Effector CD8-positive, alpha-beta T cell (primary cell): ENCODE data around the gene WDR93.
A peak's percentile ranks its signal among the peaks of the same experiment; 100 is the strongest.
"Not testable (repeated sequence)": the region's sequence is repeated elsewhere in the genome, so short reads cannot be mapped to it uniquely, and the experiment has no call there.

ENCODE experiments used
- DNase-seq: peaks from one replicate; lab custom pipeline; 2025; lab: John Stamatoyannopoulos, UW

WDR93 gene

DNA sequence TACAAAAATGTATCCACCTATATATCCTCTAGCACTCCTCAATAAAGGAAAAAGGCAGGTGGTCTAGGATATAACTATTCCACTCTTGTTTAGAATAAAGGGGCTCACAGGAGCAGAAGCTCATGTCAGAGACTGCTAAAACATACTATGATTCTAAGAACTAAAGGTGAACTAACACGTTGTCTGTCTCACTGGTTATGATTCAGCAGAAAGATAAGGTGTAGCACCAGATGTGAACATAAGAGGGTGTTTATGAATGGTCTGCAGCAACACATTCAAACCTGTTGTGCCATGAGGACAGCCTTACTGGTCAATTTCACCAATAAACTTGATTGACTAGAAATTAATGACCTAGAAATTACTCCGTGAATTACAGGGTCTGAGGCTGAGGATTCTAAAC lies 4.6 kb upstream of the WDR93 start:
- DNase-seq = no peak

DNA sequence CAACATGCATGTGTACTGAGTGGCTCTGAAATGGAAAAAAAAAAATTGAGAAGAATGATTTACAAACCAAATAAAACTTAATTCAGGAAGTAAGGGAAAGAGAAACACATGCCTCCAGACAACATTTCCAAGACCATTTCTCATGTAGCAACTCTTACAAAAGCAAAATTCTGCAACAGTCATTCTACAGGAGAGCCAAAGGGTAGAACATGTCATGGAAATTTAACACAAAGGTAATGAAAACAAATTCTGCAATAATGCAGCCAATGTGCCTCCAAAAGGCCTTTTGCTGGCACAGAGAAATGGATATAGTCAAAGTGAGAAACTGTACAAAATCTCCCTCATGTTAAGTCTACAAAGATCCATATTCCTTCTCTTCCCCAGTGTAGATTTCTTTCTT lies 4.1 kb upstream of the WDR93 start:
- DNase-seq = no peak

DNA sequence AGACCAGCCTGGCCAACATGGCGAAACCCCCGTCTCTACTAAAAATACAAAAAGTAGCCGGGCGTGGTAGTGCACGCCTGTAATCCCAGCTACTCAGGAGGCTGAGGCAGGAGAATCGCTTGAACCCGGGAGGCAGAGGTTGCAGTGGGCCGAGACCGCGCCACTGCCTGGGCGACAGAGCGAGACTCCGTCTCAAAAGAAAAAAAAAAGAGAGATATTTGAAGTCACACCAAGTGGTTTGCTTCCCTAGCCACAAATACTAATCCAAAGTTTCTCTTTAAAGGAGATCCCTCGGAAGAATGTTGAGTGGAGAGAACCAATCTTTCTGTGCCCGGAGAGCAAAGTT lies 708 bp upstream of the WDR93 start:
- not testable (repeated sequence) for DNase-seq

GRCh38 chr15:89693091-89693490 lies 2.5 kb downstream of the WDR93 start:
- DNase-seq = no peak

DNA sequence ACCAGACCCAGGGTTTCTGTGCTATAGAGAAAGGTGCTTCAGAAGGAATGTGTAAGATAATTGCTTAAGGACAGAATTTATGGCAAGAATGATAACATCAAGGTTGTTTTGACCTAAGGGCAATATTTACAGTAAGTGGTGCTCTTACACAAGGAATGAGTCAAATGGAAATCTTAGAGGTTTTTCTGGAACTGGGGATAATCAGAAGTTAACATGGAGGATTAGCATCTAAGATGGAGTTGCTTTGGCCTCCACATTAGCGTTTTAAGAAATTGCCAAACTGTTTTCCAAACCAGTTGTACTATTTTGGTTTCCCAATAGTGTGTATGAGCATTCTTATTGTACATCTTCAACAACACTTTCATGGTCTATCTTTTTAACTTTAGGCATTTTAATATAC lies 3.1 kb downstream of the WDR93 start:
- no peak for DNase-seq

GRCh38 chr15:89695198-89695597 lies 4.6 kb downstream of the WDR93 start:
- no peak for DNase-seq

DNA sequence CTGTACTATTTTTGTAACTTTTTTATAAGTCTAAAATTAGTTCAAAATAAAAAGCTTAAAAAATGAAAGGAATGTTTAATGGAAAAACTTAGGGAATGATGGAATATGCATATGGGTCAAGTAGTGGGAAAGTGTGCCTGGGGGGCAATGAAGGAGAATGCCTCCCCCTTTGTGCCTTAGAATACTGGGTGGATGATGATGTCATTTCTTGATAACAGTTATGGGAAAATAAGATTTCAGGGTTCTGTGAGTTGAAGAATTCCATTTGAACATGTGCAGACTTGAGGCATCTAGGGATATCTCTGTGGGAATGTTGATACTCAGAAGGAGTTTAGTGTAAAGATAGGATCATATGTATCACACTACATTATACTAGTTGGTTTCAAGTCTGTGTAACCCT lies 13.8 kb downstream of the WDR93 start:
- DNase-seq = no peak

- no peak for DNase-seq
Measured at GRCh38 chr15:89707577-89707976, 17.0 kb downstream of the WDR93 start.

- DNase-seq = no peak
Measured at GRCh38 chr15:89714775-89715174, 24.2 kb downstream of the WDR93 start.

DNA sequence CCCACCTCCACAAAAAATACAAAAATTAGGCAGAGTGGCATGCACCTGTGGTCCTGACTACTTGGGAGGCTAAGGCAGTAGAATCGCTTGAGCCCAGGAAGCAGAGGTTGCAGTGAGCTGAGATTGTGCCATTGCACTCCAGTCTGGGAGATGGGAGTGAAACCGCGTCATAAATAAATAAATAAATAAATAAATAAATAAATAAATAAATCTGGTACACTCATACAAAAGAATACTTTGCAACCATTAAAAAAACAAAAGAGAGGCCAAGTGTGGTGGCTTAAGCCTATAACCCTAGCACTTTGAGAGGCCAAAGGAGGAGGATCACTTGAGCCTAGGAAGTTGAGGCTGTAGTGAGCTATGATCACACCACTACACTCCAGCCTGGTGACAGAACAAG lies 32.4 kb downstream of the WDR93 start:
- DNase-seq = no peak

GRCh38 chr15:89724621-89725020 lies 34.0 kb downstream of the WDR93 start:
- no peak for DNase-seq

GRCh38 chr15:89725064-89725463 lies 34.5 kb downstream of the WDR93 start:
- no peak for DNase-seq

DNA sequence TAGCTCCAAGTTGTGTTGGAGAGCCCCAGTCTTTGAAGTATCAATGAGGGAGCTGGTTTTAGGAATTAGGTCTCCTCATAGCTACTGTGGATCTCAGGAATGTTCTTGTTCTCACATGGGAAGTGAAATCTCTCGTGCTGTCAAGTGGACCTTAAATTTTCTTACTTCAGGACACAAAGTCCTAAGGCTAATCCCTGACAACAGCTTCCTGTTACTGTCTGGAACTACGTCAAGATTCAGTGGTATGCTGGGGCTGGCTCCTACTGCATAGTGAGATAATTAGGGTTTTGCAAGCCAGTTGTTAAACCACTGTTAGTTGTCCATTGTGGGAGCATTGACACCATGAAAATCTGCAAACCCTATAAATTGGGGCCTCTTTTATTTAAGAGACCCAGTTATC lies 37.6 kb downstream of the WDR93 start:
- no peak for DNase-seq

DNA sequence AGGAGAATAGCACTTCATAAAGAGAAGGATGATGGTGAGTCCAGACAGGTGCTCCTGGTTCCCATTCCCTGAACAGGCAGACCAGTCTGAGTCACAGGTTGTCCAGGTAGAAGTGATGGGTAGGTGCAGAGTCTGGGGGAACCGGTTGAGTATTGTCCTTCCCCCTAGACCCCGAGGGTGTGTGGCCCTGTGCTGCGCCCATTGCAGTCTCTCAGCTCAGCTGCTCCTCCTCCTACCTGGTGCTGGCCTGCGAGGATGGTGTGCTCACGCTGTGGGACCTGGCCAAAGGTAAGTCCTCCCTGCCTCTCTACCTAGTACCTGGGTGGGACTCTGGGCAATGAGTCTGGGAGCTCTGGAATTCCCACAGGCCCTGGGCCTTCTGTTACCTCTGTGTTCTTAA lies 40.7 kb downstream of the WDR93 start:
- DNase-seq = no peak

DNA sequence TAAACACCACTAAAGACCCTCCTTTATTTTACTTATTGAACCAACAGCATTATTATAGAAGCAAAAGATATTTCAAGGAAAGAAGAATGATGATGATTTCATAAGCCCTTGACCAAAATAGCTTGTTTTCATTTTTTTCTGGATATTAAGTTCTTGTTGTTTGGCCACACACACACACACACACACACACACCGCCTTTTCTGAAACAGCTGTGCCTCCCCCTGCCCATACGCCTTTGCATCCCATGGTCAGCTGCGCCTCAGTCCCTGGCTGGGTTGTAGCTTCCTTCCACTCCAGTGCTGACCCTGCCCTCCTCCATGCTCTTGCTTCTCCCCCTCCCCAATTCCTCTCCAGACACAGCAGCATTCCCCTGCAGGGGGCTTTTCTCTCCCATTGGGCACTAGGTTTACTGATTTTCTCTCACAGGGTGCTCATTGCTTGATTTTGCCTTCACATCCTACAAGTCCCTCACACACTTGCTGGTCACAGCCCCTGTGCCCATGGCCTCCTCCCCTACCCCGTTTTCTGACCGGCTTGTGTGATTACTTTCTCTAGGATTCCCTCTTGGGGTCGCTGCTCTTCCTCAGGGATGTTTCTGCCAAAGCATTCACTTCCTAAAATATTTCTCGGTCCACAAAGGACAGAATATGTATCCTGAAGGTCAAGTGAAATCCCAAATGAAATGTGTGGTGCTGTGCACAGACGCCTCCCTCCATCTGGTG lies 42.0 kb downstream of the WDR93 start:
- no peak for DNase-seq

GRCh38 chr15:89735773-89736172 lies 45.2 kb downstream of the WDR93 start:
- no peak for DNase-seq

- peak; percentile 12 for DNase-seq
Measured at GRCh38 chr15:89740137-89740536, 49.5 kb downstream of the WDR93 start.

- DNase-seq = no peak
Measured at GRCh38 chr15:89743011-89743410, 52.4 kb downstream of the WDR93 start.

GRCh38 chr15:89743594-89743993 lies 53.0 kb downstream of the WDR93 start:
- no peak for DNase-seq

- no peak for DNase-seq
Measured at GRCh38 chr15:89745131-89745530, 54.5 kb downstream of the WDR93 start.

DNA sequence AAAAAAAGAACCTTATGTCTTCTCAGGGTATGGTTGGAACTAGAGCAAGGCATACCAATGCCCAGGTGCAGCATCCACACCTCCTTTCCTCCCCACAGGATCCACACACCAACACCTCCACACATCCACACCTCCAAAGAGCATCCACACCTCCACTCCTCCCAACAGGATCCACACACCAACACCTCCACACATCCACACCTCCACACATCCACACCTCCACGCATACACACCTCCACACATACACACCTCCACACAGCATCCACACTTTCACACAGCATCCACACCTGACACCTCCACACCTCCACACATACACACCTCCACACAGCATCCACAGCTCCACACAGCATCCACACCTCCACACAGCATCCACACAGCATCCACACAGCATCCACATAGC lies 55.2 kb downstream of the WDR93 start:
- DNase-seq = no peak

DNA sequence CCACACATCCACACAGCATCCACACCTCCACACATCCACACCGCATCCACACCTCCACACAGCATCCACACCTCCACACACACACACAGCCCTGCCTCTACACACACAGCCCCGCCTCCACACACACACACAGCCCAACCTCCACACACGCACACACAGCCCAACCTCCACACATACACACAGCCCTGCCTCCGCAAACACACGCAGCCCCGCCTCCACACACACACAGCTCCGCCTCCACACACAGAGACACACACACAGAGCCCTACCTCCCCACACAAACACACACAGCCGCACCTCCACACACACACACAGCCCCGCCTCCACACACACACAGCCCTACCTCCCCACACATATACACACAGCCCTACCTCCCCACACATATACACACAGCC lies 55.8 kb downstream of the WDR93 start:
- DNase-seq = no peak

- DNase-seq = no peak
Measured at GRCh38 chr15:89747708-89748682, 57.4 kb downstream of the WDR93 start.
